ENCODE measurements around the gene PIP4P1.
A peak's percentile ranks its signal among the peaks of the same experiment; 100 is the strongest.
"Not testable (repeated sequence)": the region's sequence is repeated elsewhere in the genome, so short reads cannot be mapped to it uniquely, and the experiment has no call there.

The PIP4P1 gene

GRCh38 chr14:20472536-20473169 lies 11.4 kb upstream of the PIP4P1 start:
- no peak for DNase-seq

- DNase-seq, result peak in 1 of 2 experiments; percentile 24
Measured at GRCh38 chr14:20470603-20470901, 9.3 kb upstream of the PIP4P1 start.

GRCh38 chr14:20469890-20470602 lies 8.8 kb upstream of the PIP4P1 start:
- peak; percentile 14 to 56 for DNase-seq

- peak; percentile 92 to 95 for DNase-seq
Measured at GRCh38 chr14:20469242-20469889, 8.1 kb upstream of the PIP4P1 start, which contains the start of gene PNP. TSS of gene PNP (plus strand) at chr14:20469406. CDS start at chr14:20469525, 119 bp downstream.

- DNase-seq, result no peak
Measured at GRCh38 chr14:20468764-20469241, 7.6 kb upstream of the PIP4P1 start.

- DNase-seq, result peak; percentile 51 to 67
Measured at GRCh38 chr14:20460458-20461224, 593 bp downstream of the PIP4P1 start.

- DNase-seq, result no peak
Measured at GRCh38 chr14:20458031-20458789, 3.0 kb downstream of the PIP4P1 start.

GRCh38 chr14:20456971-20457370 lies 4.3 kb downstream of the PIP4P1 start:
- no peak for DNase-seq

- DNase-seq, result peak; percentile 75 to 85
Measured at GRCh38 chr14:20455355-20456300, 5.6 kb downstream of the PIP4P1 start.

GRCh38 chr14:20454516-20455354 lies 6.5 kb downstream of the PIP4P1 start, which contains the start of the genes APEX1 and OSGEP:
TSS of gene APEX1 (plus strand) at chr14:20455226. CDS start at chr14:20455646, 420 bp downstream.
TSS of gene OSGEP (minus strand) at chr14:20454812. CDS start at chr14:20454683, 129 bp downstream.
- peak; percentile 98 to 99 for DNase-seq

GRCh38 chr14:20452831-20453230 lies 8.4 kb downstream of the PIP4P1 start:
- DNase-seq, result not testable (repeated sequence)

GRCh38 chr14:20446889-20447288 lies 14.3 kb downstream of the PIP4P1 start:
- DNase-seq, result no peak

GRCh38 chr14:20443650-20444049 lies 17.6 kb downstream of the PIP4P1 start:
- not testable (repeated sequence) for DNase-seq

GRCh38 chr14:20441461-20441860 lies 19.8 kb downstream of the PIP4P1 start:
- no peak for DNase-seq

GRCh38 chr14:20440882-20441281 lies 20.4 kb downstream of the PIP4P1 start:
- DNase-seq, result no peak

GRCh38 chr14:20440465-20440864 lies 20.8 kb downstream of the PIP4P1 start:
- DNase-seq, result no peak

- DNase-seq, result no peak
Measured at GRCh38 chr14:20438664-20439063, 22.6 kb downstream of the PIP4P1 start.

- no peak for DNase-seq
Measured at GRCh38 chr14:20436363-20436755, 24.9 kb downstream of the PIP4P1 start.

GRCh38 chr14:20435582-20436362 lies 25.5 kb downstream of the PIP4P1 start, which contains the start of gene KLHL33:
TSS of gene KLHL33 (minus strand) at chr14:20436166. CDS start at chr14:20435811, 355 bp downstream.
- DNase-seq, result no peak
